Measurements from ENCODE around the gene FCHO1. TPM values are rescaled to one million over a fixed set of nuclear protein-coding genes. Genes with fewer than 3 reads are reported as not detected.

FCHO1 gene
- total and polyA plus RNA-seq, 2 experiments from 2014 or later, result 18.5 to 42.3 TPM

- TF ChIP-seq ZNF462 (CRISPR knock-in tag; IDR thresholded peaks at IDR 0.05), result no peak
- no peak for TF ChIP-seq ETS1 (IDR thresholded peaks at IDR 0.05)
- TF ChIP-seq CREB1 (CRISPR knock-in tag; IDR thresholded peaks at IDR 0.05; ENCODE audit: low read depth), result no peak
- no peak for TF ChIP-seq CTCF (conservative IDR thresholded peaks at IDR 0.05; ENCODE audit: low read depth in 2 of 2)
- no peak for TF ChIP-seq EZH2 (IDR thresholded peaks at IDR 0.05; ENCODE audit: low read depth, unreplicated experiment)
These were observed 36.1 kb downstream of the FCHO1 start (continued) for GRCh38 chr19:17787274-17787913.

GRCh38 chr19:17788632-17789031 lies 37.4 kb downstream of the FCHO1 start:
- H3K27me3 Mint-ChIP-seq (ENCODE audit: insufficient read depth, low read depth, poor library complexity), result peaks cover 5% of the 10 kb centered on the region
- no peak overlapping the region for H3K4me3 Mint-ChIP-seq
- Histone ChIP-seq H4K20me1 (replicated peaks; ENCODE audit: insufficient read depth) (no peaks in the 10 kb centered on the region; the same call in 1 of the 2 replicates), H3K27me3 (ENCODE audit: insufficient read depth) (no peaks in the 10 kb centered on the region), H3K9me2 (ENCODE audit: insufficient read depth) (no peaks in the 10 kb centered on the region), H3F3A (replicated peaks; ENCODE audit: low read depth) (peaks cover 7% of the 10 kb centered on the region; the same call in 1 of the 2 replicates), H3K4me1 (ENCODE audit: insufficient read depth) (no peaks in the 10 kb centered on the region), H3K27ac (ENCODE audit: low read depth) (no peak overlapping the region), H3K36me3 (ENCODE audit: insufficient read depth) (no peaks in the 10 kb centered on the region; the same call in 1 of the 2 replicates), H3K4me3 (no peak overlapping the region), H2AFZ (no peak overlapping the region), H3K79me2 (replicated peaks; ENCODE audit: insufficient read depth) (no peaks in the 10 kb centered on the region), H3K4me2 (no peak overlapping the region)
- ATAC-seq (no peak), DNase-seq (ENCODE audit: low spot score) (no peak)
- H3K36me3 Mint-ChIP-seq (ENCODE audit: low read depth), result peaks cover 11% of the 10 kb centered on the region
- H3K9me3 Mint-ChIP-seq, result no peaks in the 10 kb centered on the region
- peaks cover 18% of the 10 kb centered on the region for H3K4me1 Mint-ChIP-seq
- no peak overlapping the region for H3K27ac Mint-ChIP-seq
- no peak for TF ChIP-seq STAT1 (IDR thresholded peaks at IDR 0.05; ENCODE audit: unreplicated experiment)
- no peak for TF ChIP-seq EZH2phosphoT487 (IDR thresholded peaks at IDR 0.05; ENCODE audit: unreplicated experiment)
- no peak for TF ChIP-seq CREB1 (CRISPR knock-in tag; IDR thresholded peaks at IDR 0.05; ENCODE audit: low read depth)
- no peak for TF ChIP-seq POLR2AphosphoS5 (IDR thresholded peaks at IDR 0.05; ENCODE audit: low read depth)
- TF ChIP-seq JUNB (IDR thresholded peaks at IDR 0.05; ENCODE audit: unreplicated experiment), result no peak
- no peak for TF ChIP-seq EZH2 (IDR thresholded peaks at IDR 0.05; ENCODE audit: low read depth, unreplicated experiment)
- TF ChIP-seq ZNF331 (CRISPR knock-in tag; IDR thresholded peaks at IDR 0.05; ENCODE audit: low read depth), result no peak
- TF ChIP-seq REST (IDR thresholded peaks at IDR 0.05; ENCODE audit: unreplicated experiment), result no peak
- TF ChIP-seq ZNF114 (CRISPR knock-in tag; IDR thresholded peaks at IDR 0.05), result no peak
- TF ChIP-seq NANOG (IDR thresholded peaks at IDR 0.05; ENCODE audit: borderline replicate concordance), result no peak

Data from GM23338 (cell line).